NCI-H1092 treated with DMSO at 0.1 percent for 48 hours (cell line): Measurements from ENCODE around the gene RIMBP2.

ENCODE experiments used
- DNase-seq: peaks from one replicate; lab custom pipeline; 2025; lab: John Stamatoyannopoulos, UW

Gene RIMBP2

GRCh38 chr12:130680451-130680990 lies 35.6 kb downstream of the RIMBP2 start:
- DNase-seq, result no peak

- peak; percentile 10 for DNase-seq
These were observed 38.0 kb downstream of the RIMBP2 start for GRCh38 chr12:130677957-130678558.

GRCh38 chr12:130675791-130676190 lies 40.3 kb downstream of the RIMBP2 start:
- DNase-seq, result no peak

GRCh38 chr12:130675121-130675520 lies 41.0 kb downstream of the RIMBP2 start:
- DNase-seq, result no peak

GRCh38 chr12:130674676-130675075 lies 41.4 kb downstream of the RIMBP2 start:
- no peak for DNase-seq

GRCh38 chr12:130673036-130673705 lies 42.9 kb downstream of the RIMBP2 start:
- DNase-seq, result no peak

- DNase-seq, result no peak
These were observed 43.8 kb downstream of the RIMBP2 start for GRCh38 chr12:130672089-130672820.

- no peak for DNase-seq
These were observed 44.5 kb downstream of the RIMBP2 start for GRCh38 chr12:130671556-130671955.

- DNase-seq, result no peak
These were observed 46.3 kb downstream of the RIMBP2 start for GRCh38 chr12:130669797-130670196.

- no peak for DNase-seq
These were observed 46.9 kb downstream of the RIMBP2 start for GRCh38 chr12:130669205-130669557.

GRCh38 chr12:130668286-130669204 lies 47.6 kb downstream of the RIMBP2 start:
- no peak for DNase-seq

- no peak for DNase-seq
These were observed 48.6 kb downstream of the RIMBP2 start for GRCh38 chr12:130667421-130667960.

- DNase-seq, result no peak
These were observed 49.5 kb downstream of the RIMBP2 start for GRCh38 chr12:130666645-130667044.

GRCh38 chr12:130665753-130666152 lies 50.3 kb downstream of the RIMBP2 start:
- no peak for DNase-seq

GRCh38 chr12:130664772-130665171 lies 51.3 kb downstream of the RIMBP2 start:
- peak; percentile 24 for DNase-seq

- DNase-seq, result no peak
These were observed 51.8 kb downstream of the RIMBP2 start for GRCh38 chr12:130664252-130664651.

GRCh38 chr12:130663514-130663913 lies 52.6 kb downstream of the RIMBP2 start:
- no peak for DNase-seq

- DNase-seq, result no peak
These were observed 54.4 kb downstream of the RIMBP2 start for GRCh38 chr12:130661486-130662255.

- no peak for DNase-seq
These were observed 55.0 kb downstream of the RIMBP2 start for GRCh38 chr12:130661059-130661458.

- DNase-seq, result peak; percentile 24
These were observed 57.8 kb downstream of the RIMBP2 start for GRCh38 chr12:130658145-130658911.
